Measurements from ENCODE around the gene FYN.

FYN gene

DNA sequence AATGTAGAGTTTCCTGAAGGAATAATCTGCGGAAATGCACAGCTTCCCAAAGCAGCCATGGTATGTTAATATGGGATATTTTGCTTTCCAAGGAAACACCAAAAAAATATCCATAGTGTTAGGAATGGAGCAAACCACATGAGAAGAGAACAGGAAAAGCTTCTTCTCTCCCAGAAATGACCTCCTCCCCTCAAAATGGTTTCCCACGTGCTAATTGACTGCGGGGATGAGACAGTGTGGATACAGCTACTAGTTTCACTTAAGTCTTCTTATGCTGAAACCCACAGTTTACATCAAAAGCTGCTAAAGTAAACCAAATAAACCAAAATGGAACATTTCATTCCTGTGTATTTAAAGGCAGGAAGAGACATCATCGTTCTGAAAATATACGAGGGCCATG is 69.4 kb downstream of the FYN start:
- Histone ChIP-seq H3K9ac (ENCODE audit: low read length) (no peak overlapping the region), H3K79me2 (ENCODE audit: insufficient read depth, low read length) (no peaks in the 10 kb centered on the region), H3F3A (ENCODE audit: insufficient read depth) (no peaks in the 10 kb centered on the region), H3K9me2 (replicated peaks; ENCODE audit: insufficient read depth, low read length) (no peaks in the 10 kb centered on the region), H2AFZ (ENCODE audit: low read depth, low read length, severe bottlenecking) (no peak overlapping the region), H4K20me1 (ENCODE audit: low read depth, low read length) (no peaks in the 10 kb centered on the region), H3K36me3 (ENCODE audit: low read length) (no peaks in the 10 kb centered on the region), H3K27ac (ENCODE audit: low read depth, low read length) (no peak overlapping the region), H3K27me3 (ENCODE audit: low read length) (no peaks in the 10 kb centered on the region), H3K9me3 (ENCODE audit: insufficient read depth, low read length) (no peaks in the 10 kb centered on the region), H3K4me3 (ENCODE audit: insufficient read depth, low read length, poor library complexity, severe bottlenecking) (no peak overlapping the region), H3K4me2 (ENCODE audit: low read depth, low read length, poor library complexity, severe bottlenecking) (no peak overlapping the region)
- TF ChIP-seq EZH2phosphoT487 (conservative IDR thresholded peaks at IDR 0.05; ENCODE audit: low read length) (no peak), CTCF (IDR thresholded peaks at IDR 0.05; ENCODE audit: insufficient read depth, low read length, poor library complexity, severe bottlenecking) (no peak)

DNA sequence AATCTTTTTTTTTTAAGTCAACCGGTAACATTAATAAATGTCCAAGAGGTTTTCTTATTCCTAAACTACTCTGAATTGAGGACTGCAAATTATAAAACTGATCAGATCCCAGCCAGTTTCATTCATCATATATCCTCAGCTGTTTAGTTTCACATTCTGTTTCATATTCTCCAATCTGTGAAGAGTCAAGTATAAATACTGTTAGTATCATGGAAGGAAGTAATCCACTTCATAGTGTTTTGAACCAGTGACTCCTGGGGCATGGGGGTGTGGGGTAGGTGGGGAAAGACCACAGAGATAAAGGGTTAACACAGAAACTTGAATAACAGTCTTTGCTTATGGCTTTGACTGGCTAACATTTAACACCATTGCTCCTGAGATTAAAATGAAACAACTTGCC is 69.9 kb downstream of the FYN start:
- H3K36me3 ChIP-seq (ENCODE audit: low read length), result no peaks in the 10 kb centered on the region
- no peaks in the 10 kb centered on the region for H3F3A ChIP-seq (ENCODE audit: insufficient read depth)
- H3K27ac ChIP-seq (ENCODE audit: low read depth, low read length), result no peak overlapping the region
- no peak overlapping the region for H3K4me2 ChIP-seq (ENCODE audit: low read depth, low read length, poor library complexity, severe bottlenecking)
- no peaks in the 10 kb centered on the region for H3K9me2 ChIP-seq (replicated peaks; ENCODE audit: insufficient read depth, low read length)
- H3K4me3 ChIP-seq (ENCODE audit: insufficient read depth, low read length, poor library complexity, severe bottlenecking), result no peak overlapping the region
- H2AFZ ChIP-seq (ENCODE audit: low read depth, low read length, severe bottlenecking), result no peak overlapping the region
- H3K9me3 ChIP-seq (ENCODE audit: insufficient read depth, low read length), result no peaks in the 10 kb centered on the region
- H3K9ac ChIP-seq (ENCODE audit: low read length), result no peak overlapping the region
- no peaks in the 10 kb centered on the region for H4K20me1 ChIP-seq (ENCODE audit: low read depth, low read length)
- TF ChIP-seq EZH2phosphoT487 (conservative IDR thresholded peaks at IDR 0.05; ENCODE audit: low read length), result no peak
- TF ChIP-seq CTCF (IDR thresholded peaks at IDR 0.05; ENCODE audit: insufficient read depth, low read length, poor library complexity, severe bottlenecking), result no peak
- no peaks in the 10 kb centered on the region for H3K27me3 ChIP-seq (ENCODE audit: low read length)
- no peaks in the 10 kb centered on the region for H3K79me2 ChIP-seq (ENCODE audit: insufficient read depth, low read length)

GRCh38 chr6:111802720-111803330 is 70.4 kb downstream of the FYN start:
- H3K27me3 ChIP-seq (ENCODE audit: low read length), result no peaks in the 10 kb centered on the region
- no peak overlapping the region for H3K9ac ChIP-seq (ENCODE audit: low read length)
- no peak overlapping the region for H3K4me3 ChIP-seq (ENCODE audit: insufficient read depth, low read length, poor library complexity, severe bottlenecking)
- no peaks in the 10 kb centered on the region for H3K9me3 ChIP-seq (ENCODE audit: insufficient read depth, low read length)
- H2AFZ ChIP-seq (ENCODE audit: low read depth, low read length, severe bottlenecking), result no peak overlapping the region
- no peak overlapping the region for H3K4me2 ChIP-seq (ENCODE audit: low read depth, low read length, poor library complexity, severe bottlenecking)
- H3F3A ChIP-seq (ENCODE audit: insufficient read depth), result no peaks in the 10 kb centered on the region
- no peaks in the 10 kb centered on the region for H4K20me1 ChIP-seq (ENCODE audit: low read depth, low read length)
- H3K27ac ChIP-seq (ENCODE audit: low read depth, low read length), result no peak overlapping the region
- H3K9me2 ChIP-seq (replicated peaks; ENCODE audit: insufficient read depth, low read length), result no peaks in the 10 kb centered on the region
- TF ChIP-seq EZH2phosphoT487 (conservative IDR thresholded peaks at IDR 0.05; ENCODE audit: low read length) (no peak), CTCF (IDR thresholded peaks at IDR 0.05; ENCODE audit: insufficient read depth, low read length, poor library complexity, severe bottlenecking) (no peak)
- H3K36me3 ChIP-seq (ENCODE audit: low read length), result no peaks in the 10 kb centered on the region
- H3K79me2 ChIP-seq (ENCODE audit: insufficient read depth, low read length), result no peaks in the 10 kb centered on the region

All from SU-DHL-6 (cell line).